RWPE2 (cell line): ENCODE data around the gene CPE.

Source experiments
- ATAC-seq: fragments of 200-7000 bp; cut with Tn5 transposase; 3 replicates; pipeline ENCODE4 v1.9.1; 2021; ENCODE audit warnings: low read depth
- DNase-seq: peaks from one replicate; pipeline ENCODE4 v3.0.0-alpha.2; 2020; ENCODE audit warnings: low spot score
- H3K27ac ChIP-seq: fragments of 450-650 bp; 2 replicates; pipeline ENCODE4 v1.5.1; 2017; ENCODE audit warnings: mild to moderate bottlenecking; ENCODE audit not compliant: poor library complexity, severe bottlenecking
- H3K27me3 ChIP-seq: fragments of 250-450 bp; sonication (Bioruptor Pico); 2 replicates; pipeline ENCODE4 v1.5.1; 2021; ENCODE audit warnings: mild to moderate bottlenecking, moderate library complexity; ENCODE audit not compliant: insufficient read depth, poor library complexity, severe bottlenecking
- H3K36me3 ChIP-seq: fragments of 250-450 bp; sonication (Bioruptor Pico); 2 replicates; pipeline ENCODE4 v1.5.1; 2020; ENCODE audit warnings: low read depth, mild to moderate bottlenecking, moderate library complexity
- H3K4me1 ChIP-seq: fragments of 250-450 bp; sonication (Bioruptor Pico); 2 replicates; pipeline ENCODE4 v1.5.1; 2021; ENCODE audit warnings: mild to moderate bottlenecking, moderate library complexity; ENCODE audit not compliant: insufficient read depth, poor library complexity, severe bottlenecking
- H3K4me3 ChIP-seq: fragments of 250-450 bp; sonication (Bioruptor Pico); 2 replicates; pipeline ENCODE4 v1.5.1; 2021; ENCODE audit warnings: mild to moderate bottlenecking, moderate library complexity; ENCODE audit not compliant: severe bottlenecking
- H3K9me3 ChIP-seq: fragments of 250-450 bp; sonication (Bioruptor Pico); 2 replicates; pipeline ENCODE4 v1.5.1; 2021; ENCODE audit warnings: mild to moderate bottlenecking, moderate library complexity; ENCODE audit not compliant: severe bottlenecking
- TF ChIP-seq, protein P1 (sequence below): fragments of 450-650 bp; IDR thresholded peaks from one replicate; pipeline ENCODE4 v1.5.1; 2017; ENCODE audit warnings: mild to moderate bottlenecking, moderate library complexity; ENCODE audit not compliant: poor library complexity, severe bottlenecking

The CPE gene

GRCh38 chr4:165385126-165385525, 6.3 kb downstream of the CPE start:
- Histone ChIP-seq H3K4me3 (no peak overlapping the region), H3K4me1 (peaks cover 14% of the 10 kb centered on the region), H3K36me3 (no peaks in the 10 kb centered on the region; the same call in 1 of the 2 replicates), H3K9me3 (no peaks in the 10 kb centered on the region), H3K27ac (no peak overlapping the region), H3K27me3 (no peaks in the 10 kb centered on the region)
- TF ChIP-seq, protein P1, sequence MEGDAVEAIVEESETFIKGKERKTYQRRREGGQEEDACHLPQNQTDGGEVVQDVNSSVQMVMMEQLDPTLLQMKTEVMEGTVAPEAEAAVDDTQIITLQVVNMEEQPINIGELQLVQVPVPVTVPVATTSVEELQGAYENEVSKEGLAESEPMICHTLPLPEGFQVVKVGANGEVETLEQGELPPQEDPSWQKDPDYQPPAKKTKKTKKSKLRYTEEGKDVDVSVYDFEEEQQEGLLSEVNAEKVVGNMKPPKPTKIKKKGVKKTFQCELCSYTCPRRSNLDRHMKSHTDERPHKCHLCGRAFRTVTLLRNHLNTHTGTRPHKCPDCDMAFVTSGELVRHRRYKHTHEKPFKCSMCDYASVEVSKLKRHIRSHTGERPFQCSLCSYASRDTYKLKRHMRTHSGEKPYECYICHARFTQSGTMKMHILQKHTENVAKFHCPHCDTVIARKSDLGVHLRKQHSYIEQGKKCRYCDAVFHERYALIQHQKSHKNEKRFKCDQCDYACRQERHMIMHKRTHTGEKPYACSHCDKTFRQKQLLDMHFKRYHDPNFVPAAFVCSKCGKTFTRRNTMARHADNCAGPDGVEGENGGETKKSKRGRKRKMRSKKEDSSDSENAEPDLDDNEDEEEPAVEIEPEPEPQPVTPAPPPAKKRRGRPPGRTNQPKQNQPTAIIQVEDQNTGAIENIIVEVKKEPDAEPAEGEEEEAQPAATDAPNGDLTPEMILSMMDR, result no peak
- DNase-seq (no peak), ATAC-seq (no peak)

- Histone ChIP-seq H3K4me3 (no peak overlapping the region), H3K27me3 (no peaks in the 10 kb centered on the region), H3K4me1 (peaks cover 14% of the 10 kb centered on the region), H3K36me3 (no peaks in the 10 kb centered on the region; the same call in 1 of the 2 replicates), H3K27ac (no peak overlapping the region), H3K9me3 (no peaks in the 10 kb centered on the region)
- DNase-seq, result no peak
- TF ChIP-seq, protein P1, result no peak
- no peak for ATAC-seq
Observed at GRCh38 chr4:165386328-165386727, 7.5 kb downstream of the CPE start.

DNA sequence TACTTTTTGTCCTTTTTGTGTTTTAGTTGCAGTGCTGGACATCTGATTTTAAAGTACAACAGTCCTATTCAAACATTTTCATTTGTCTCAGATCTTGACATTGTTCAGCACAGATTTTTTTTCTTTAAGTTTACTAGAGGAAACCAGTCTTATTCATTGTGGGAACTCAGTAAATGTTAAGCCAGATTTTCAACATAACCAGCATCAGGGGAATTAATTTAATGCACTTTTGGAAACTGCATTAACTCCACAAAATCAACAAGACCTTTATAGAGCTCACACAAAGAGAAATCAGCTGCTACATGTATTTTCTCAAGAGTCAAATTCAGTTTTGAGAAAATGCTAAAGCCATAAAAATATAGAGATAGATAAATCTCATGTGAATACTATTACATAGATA, 9.9 kb downstream of the CPE start:
- no peak overlapping the region for H3K4me3 ChIP-seq
- ATAC-seq (no peak), DNase-seq (no peak)
- no peak overlapping the region for H3K27ac ChIP-seq
- H3K27me3 ChIP-seq, result no peaks in the 10 kb centered on the region
- H3K4me1 ChIP-seq, result peaks cover 11% of the 10 kb centered on the region
- H3K36me3 ChIP-seq, result no peaks in the 10 kb centered on the region
- no peaks in the 10 kb centered on the region for H3K9me3 ChIP-seq
- TF ChIP-seq, protein P1, result no peak

GRCh38 chr4:165393051-165393450, 14.2 kb downstream of the CPE start:
- Histone ChIP-seq H3K27ac (no peak overlapping the region), H3K27me3 (no peaks in the 10 kb centered on the region)
- ATAC-seq, result no peak

GRCh38 chr4:165393704-165394103, 14.9 kb downstream of the CPE start:
- Histone ChIP-seq H3K4me3 (no peak overlapping the region), H3K36me3 (no peaks in the 10 kb centered on the region), H3K4me1 (no peaks in the 10 kb centered on the region), H3K27ac (no peak overlapping the region), H3K9me3 (no peaks in the 10 kb centered on the region), H3K27me3 (no peaks in the 10 kb centered on the region)
- TF ChIP-seq, protein P1, result no peak
- no peak for DNase-seq
- no peak for ATAC-seq

More at GRCh38 chr4:165393051-165393450, 14.2 kb downstream of the CPE start:
- TF ChIP-seq, protein P1, result no peak
- no peaks in the 10 kb centered on the region for H3K4me1 ChIP-seq
- no peaks in the 10 kb centered on the region for H3K9me3 ChIP-seq
- H3K36me3 ChIP-seq, result no peaks in the 10 kb centered on the region
- DNase-seq, result no peak
- no peak overlapping the region for H3K4me3 ChIP-seq
